OCI-M2 (cell line): ENCODE data around the gene ANO7.

Experiments used
- DNase-seq: peaks from one replicate; lab custom pipeline; 2025; ENCODE audit not compliant: unreplicated experiment; lab: John Stamatoyannopoulos, UW

Gene ANO7

DNA sequence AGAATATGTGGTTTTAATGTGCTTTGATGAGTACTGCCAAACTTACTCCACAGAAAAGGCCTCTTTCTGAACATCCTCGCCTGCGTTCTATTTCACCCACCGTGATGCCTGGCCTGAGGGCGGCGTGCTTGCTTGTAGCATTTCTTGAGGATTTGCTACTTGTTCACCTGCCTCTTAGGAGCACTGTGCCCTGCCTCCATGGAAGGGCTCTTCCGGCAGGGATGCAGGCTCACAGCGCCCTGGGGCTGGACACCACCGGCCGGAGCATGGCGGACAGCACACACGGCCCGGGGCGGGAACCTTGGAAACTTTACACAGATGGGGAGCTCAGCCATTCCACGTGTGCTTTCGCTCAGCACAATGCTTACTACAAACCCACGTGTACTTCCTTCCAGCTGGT, 37.1 kb downstream of the ANO7 start:
- no peak for DNase-seq

DNA sequence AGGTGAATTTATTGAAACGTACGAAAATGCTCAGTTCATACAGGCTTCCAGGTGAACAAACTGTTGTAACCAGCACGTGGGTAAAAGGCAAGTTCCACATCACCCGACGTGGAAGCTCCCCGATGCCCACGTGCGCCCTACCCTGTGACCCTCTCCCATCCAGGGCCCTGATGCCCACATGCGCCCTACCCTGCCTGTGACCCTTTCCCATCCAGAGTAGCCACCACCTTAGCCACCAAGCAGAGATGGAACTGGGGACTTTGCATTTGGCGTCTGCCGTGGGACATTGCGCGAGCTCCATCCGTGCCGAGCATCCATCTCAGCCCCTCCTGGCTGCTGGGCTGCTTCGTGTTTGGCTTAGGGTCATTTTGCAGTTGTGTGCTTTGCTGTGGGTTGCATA, 37.5 kb downstream of the ANO7 start:
- no peak for DNase-seq

DNA sequence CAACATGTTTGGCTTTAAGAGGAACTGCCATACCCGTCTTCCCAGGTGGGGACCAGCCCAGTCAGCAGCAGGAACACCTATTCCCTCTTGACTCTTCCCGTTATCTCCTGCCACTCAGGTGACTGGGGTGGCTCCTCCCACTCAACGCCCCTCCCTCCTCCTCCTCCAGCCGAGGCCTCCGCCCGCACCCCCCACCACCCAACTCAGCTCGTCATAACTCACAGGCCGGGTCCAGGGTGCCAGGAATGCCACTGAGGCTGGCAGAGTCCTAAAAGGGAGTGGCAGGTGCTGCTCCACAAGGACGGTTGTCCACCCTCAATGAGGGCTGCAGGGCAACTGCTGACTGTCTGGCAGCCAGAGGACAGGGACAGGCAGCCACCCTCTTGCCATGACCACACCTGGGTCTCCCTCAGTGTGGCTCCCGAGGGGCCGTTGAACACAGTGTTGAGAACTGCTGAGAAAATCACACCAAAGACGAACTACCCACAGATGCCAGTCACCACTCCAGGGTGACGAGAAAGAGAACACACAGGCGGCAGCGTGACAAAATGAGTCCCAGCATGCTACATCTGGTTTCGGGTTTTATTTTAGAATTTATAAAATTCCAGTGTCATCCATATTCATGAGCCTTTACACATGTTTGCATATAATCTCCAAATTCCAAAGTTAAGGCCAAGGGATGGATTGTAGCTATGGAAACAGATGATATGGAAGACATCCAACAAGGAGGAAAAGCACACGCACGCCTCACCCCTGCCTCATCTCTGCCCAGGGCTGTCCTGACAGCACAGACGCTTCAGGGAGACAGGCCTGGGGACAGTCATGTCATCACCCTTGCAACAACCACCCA, 38.5 kb downstream of the ANO7 start:
- DNase-seq: no peak

DNA sequence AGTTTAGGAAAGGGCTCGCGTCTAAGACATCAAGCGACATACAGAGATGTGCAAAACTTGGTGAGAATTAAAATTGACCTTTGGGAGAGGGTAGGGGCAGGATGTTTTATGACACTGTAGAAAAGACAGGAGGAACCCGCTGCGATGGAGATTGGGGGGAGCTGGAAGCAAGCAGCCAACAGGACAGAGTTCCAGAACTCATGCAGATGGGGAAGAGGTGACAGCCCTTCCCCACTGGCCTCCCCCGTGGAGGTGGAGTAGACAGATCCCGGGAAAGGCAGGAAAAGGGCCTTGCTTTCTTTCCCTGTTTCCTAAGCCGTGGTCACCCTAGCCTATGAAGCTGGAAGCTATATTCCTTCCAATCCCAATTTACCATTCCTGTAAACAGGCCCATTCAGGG, 39.1 kb downstream of the ANO7 start:
- DNase-seq: no peak

DNA sequence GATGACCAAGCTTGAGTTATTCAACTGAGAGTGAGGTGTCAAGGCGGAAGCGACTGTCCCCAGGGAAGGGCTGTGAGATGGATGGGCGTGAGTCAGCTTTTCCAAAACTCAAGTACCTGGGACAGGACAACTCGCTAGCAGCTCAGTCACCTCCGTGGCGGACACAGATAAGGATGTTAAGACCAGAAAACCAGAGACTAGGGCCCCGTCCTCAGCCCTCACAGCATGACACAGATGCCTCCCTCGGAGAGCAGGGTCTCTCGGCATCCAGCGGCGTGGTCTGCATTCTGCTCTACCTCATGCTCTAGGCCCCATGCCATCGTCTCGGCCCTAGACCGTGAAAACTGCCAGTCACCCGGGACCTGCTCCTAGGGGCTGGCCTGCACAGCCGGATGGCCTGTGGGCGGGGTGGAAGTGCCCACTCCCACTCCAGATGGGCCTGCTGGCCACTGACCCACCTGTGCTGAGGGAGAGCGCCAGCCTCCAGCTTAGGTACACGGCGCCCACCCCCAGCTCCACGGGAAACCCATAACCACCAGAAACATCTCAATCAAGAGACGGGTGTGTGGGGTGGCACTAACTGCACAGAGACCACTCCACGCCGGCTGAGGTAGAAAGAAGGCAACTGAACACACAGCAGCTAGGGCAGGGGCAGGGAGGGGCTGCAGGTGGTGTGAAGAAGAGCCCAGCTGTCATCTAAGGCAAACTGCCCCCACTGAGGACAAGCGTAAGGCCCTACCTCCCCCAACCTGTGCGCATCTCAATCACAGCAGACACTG, 39.8 kb downstream of the ANO7 start:
- no peak for DNase-seq

DNA sequence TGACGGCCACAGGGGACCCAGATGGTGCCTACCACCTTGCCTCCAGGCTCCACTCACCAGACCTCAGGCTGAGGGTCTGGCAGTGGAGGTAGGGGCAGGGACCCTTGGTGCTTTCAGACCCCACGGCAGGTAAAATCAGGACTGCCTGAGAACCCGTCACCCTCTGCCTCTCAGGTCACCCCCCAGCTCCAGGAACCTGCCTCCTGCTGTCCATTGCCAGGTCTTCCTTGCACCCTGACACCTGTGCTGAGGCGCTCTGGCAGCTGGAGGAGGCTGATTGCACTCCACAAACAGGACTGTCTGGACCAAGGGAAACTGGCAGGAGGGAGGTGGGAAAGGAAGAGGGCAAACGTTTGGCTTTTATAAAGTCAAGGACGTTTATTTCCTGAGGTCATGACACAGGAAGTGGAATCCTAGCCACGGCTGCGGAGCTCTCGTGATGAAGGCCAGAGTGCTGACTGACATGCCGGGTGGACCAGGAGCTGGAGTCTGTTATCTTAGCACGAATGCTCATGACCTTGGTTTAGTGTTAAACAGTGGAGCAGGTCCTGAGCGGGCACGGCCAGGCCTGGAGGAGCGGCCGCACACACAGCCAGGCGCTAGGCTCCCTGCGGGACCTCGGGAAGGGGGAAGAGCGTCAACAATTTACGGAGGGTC, 40.5 kb downstream of the ANO7 start:
- no peak for DNase-seq

DNA sequence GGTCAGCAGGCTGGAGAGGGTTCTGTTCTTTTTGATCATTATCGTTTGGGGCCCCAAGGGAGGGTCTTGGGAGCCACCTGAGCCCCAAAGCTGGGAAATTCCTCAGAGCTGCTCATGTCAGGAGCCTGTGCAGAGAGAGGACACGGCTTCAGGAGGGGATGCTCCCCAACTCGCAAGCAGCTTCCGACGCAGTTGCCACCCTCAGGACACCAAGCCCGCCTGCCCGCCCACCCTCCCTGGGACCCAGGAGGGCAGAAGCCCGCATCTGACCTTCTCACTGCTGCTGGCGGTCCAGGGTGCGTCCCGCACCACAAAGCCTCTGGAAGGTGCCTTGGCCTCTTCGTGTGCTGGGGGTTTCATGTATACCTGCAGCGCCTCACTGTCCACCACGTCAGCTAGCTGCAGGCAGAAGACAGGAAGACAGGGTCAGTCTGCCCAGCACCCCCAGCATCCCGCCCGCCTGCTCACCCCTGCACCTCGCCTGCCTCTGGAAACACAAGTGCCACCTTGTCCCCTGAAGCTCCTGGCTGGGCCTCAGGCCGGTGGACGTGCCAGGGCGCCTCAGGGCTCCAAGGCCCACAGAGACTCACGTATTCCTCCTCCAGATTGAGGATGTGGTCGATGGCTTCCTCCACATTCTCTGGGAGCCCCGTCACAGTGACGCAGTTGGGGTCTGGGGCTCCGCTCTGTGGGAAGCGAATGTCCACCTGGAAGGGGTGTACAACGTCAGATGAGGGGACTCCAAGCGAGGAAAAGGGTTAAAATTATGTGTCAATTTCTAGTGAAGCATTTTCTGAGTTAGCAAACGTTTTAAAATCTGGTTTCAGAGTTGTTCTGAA, 41.3 kb downstream of the ANO7 start:
- no peak for DNase-seq

DNA sequence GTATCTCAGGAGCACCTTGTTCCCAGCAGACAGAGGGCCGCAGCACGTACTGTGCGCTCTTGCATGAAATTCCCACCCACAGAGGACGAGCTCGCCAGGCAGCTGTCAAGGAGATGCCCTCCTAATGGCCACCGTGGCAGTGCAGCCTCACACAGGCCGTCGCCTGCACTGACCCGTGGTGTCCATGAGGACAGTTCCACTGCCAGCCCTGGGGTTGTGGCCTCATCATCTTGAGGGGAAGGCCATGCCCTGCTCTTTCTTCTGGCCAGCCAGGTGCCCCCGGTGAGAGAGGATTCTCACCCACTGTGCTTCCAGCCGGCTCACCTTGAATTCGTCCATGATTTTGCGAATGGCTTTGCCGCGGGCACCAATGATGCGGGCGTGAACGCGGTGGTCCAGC, 42.0 kb downstream of the ANO7 start:
- no peak for DNase-seq

DNA sequence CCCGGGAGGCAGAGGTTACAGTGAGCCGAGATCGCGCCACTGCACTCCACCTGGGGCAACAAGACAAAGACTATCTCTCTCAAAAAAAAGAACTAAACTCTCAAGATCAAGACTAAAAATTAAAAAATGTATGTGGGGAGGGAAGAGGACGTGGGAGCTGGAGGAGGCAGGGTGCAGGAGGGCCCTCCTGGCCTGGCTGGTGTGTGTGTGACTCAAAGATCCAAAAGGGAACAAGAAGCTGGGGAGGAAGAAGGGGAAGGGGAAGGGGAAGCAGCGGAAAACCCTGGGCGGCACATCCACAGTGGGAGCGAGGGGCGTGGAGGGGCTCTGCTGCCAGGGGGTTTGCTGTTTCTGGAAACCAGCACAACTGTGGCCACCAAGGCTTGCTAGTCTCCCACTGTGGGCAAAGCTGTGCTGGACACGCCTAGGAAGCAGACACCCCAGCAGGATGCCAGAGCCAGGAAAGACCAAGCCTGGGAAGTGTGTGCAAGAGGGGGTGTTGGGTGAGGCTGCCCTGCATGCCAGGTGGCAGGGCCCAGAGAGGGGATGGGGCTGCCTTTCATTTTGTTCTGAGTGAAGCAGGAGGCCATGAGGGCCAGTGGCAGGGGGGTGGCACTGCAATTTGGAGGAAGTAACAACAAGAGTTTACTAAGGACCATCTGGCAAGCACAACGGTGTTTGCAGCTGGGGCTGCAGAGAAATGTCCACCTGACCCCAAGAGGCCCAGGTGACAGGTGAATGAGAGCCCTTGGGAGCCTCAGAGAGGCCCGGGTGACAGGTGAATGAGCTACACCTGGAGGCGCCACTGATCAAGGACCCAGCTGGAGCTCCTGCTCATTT, 44.5 kb downstream of the ANO7 start:
- DNase-seq: no peak

DNA sequence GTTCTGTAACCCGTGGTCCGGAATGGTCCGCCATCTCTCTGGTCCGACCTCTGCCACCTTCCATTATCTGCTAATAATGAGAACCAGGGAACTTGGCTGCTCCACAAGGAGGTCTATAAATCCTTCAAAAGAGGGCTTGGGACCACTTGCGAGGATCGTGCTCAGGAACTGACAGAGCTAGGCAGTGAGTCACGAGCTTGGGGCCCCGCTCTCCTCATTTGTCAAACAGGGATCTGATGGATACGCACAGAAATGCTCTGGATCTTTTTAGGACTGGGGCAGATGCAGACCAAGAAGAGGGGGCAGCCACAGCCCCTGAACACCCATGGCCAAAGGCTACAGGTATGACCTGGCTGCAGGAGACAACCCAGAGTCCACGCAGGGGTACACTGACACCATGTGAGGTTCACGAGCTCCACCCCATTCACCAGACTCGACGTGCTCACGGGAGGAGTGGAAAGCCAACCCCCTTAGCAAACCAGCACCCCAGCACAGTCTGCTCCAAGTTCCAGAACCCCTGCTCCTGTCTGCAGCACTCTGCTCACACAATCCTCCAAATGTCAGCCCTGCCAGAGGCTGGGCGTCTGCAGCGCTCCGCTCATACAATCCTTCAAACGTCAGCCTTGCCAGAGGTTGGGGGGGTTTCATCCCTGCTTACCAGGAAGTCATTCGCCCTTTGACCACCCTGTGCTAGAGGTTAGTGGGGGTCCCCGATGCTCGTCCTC, 45.8 kb downstream of the ANO7 start:
- no peak for DNase-seq

DNA sequence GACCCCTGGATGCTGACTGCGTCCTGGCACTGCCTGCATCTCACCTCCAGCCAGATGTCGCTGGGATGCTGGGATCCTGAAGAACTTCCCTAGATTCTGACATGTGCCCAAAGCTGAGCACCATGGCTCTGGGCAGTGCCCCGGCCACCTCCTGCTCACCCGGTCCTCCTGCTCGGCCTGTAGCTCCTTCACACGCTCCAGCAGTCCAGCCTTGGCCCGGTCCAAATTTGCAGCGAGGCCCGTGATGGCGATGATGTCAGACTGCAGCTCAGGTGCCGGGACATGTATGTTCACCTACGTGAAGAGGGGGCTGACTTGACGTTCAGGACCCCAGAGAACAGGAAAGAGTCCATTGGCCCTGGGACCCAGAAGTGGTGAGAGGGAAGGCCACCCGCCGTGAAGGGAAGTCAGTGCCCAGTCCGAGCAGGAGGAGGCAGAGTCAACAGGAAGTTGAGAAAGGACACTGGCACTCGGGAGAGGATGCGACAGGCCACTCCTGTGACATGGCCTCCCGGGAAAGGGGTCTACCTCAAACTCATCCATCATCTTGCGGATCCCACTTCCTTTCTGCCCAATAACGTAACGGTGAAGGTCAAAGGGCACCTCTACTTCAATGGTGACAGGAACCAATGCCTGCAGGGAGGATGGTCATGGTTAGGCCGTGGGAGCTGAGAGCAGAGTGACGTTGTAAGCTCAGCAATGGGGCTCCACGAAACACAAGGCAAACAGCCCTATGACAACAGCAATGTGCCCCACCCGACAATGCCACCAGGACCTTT, 46.7 kb downstream of the ANO7 start:
- DNase-seq: no peak

DNA sequence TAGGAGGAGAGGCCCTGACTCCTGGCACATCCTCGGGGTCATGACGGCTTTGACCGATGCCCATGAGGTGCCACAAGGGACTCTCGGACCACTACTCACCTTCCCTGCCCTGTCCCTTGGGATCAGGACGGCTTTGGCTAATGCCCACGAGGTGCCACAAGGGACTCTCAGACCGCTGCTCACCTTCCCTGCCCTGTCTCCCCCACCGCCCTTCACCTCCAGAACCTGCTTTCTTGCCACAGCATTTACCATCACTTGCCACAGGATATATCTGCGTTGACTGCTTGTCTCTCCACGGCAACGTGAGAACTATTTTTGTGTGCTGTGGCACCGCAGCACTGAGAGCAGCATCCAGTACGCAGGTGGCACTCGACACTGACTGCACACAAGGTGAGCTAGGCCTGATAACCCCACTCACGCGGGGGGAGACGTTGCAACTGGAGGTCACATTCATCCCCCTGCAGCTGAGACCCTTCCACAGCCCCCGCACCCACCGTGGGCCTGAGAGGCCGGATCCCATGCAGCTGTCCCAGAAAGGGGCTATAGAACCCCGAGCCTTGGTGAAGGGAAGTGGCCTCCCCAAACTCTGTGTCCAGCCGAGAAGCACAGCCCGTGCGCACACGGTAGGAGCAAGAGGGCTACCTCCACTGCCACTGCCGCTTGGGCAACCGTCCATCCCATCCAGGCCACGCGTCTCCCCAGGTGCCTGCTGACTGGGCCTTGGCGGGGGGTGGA, 47.5 kb downstream of the ANO7 start:
- no peak for DNase-seq

DNA sequence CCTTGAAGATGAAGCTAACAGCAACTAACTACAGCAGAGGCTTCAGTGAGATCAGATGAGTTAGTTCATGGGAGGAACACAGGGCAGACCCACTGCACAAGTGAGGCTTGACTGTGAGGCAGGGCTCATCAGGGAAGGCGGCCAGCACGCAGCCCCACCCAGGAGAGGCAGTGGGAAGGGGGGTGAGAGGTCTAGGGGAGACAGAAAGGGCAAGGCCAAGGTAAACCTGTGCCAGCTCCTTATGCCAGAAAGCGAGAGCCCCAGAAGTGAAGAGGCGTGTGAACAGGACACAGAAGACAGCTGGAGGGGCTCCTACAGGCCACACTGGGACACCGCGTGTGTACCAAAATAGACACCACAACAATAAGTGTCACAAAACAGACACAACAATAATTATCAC, 48.6 kb downstream of the ANO7 start:
- no peak for DNase-seq

DNA sequence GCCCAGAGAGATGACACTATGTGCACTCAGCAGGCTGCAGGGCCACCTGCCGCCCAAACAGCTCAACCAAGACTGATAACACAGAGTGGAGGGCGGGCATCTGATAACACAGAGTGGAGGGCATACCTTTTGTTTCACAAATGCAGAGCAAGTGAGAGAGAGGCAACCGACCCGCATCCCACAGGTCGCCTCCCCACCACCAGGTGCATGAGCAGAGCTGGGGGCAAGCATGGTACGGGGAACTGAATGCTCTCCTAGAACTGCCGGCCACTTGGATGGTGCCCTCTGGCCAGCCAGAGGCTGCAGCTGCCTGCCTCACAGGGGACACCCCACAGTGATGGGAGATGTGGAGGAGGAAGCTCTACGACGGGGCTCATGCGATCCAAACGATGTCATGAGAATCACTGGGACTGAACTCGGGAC, 49.5 kb downstream of the ANO7 start:
- no peak for DNase-seq

DNA sequence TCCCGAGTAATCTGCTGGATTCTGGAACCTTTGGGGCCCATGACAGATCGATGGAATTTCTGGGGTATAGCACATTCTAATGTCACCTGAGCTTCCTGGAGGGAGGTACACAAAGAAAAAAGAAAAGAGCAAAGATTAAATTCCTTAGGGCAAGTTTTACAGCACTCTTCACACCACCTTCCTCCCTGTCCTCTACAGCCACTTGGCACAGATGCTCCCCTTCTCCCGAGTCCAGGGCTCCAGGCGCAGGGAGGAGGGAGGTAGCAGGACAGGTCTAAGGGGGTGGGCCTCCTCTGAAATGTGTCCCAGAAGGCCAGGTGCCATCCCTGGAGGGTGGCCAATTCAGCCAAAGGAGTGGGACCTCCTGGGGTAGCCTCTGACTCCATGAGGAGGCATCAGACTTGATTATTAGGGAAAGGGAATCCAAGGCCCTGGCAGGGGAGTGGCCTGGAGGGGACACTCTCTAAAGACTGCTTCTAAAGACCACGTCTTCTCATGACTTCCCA, 50.3 kb downstream of the ANO7 start:
- DNase-seq: no peak

DNA sequence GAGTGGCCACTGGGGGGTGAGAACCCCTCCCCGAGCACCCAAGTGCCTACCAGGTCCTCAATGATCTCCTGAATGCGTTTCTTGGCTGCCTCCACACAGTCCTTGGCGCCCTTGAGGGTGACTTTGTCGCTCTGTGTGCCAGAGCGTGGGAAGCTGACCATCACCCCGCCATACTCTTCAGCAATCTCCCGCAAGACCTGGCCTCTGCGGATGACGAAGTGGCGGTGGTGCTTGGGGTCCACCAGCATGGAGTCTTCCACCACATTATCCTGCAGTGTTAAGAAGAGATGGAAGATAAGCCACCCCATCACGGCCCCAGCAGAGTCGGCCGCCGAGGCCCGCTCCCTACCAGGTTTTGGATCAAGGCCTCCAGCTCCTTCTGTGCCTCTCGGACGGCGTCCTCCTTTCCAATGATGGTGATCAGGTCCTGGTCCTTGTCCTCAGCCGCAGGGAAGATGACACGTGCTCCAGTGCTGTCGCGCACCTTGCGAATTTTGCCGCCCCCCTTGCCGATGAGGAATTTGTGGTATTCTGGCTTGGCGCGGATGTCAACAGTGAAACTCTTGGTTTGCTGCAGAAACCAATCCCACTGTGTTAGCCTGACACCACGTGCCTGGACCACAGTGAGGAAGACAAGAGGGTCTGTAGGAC, 51.2 kb downstream of the ANO7 start:
- no peak for DNase-seq

DNA sequence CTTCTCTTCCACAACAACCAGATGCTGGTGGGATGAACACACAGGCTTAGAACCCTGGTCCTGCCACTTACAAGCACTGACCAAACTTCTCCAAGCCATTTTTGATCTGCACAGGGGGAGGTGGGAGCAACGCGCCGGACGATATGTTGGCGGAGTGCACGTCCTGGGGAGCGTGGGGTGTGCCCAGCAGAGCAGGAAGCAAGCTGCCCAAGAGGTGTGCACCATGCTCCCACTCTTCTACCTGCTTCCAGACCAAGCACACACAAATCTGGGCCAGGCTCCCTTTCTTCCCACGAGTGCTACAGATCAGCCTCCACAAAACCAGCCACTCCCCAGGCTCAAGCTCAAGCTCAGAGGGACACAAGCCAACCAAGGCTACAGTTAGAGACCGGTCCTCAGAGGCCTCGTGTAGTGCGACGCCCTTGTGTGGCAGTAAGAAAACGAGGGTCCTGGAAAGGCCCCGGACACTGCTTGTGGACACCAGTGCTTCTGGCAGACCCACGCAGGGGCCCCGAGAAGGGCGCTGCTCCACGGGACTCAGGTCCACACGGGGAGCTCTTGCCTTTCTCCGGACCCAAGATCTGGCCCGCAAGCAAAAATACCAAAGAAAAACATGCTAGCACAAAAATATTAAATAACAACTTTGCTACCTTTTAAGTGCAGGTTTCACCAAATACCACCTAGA, 52.0 kb downstream of the ANO7 start:
- no peak for DNase-seq
